Progenitor cell of endocrine pancreas (in vitro differentiated cells): ENCODE data around the gene NPNT. TPM values are rescaled to one million over a fixed set of nuclear protein-coding genes. Genes with fewer than 3 reads are reported as not detected.

Source experiments
- DNase-seq: peaks from one replicate; pipeline ENCODE4 v3.0.0; 2021; ENCODE audit warnings: low spot score; ENCODE audit not compliant: unreplicated experiment
- H3K27ac Mint-ChIP-seq: 2 replicates; pipeline ENCODE4 v1.8.0; 2021; ENCODE audit warnings: mild to moderate bottlenecking, moderate library complexity, mixed read lengths
- H3K27me3 Mint-ChIP-seq: 2 replicates; pipeline ENCODE4 v1.8.0; 2021; ENCODE audit warnings: mixed read lengths
- H3K36me3 Mint-ChIP-seq: 2 replicates; pipeline ENCODE4 v1.8.0; 2022; ENCODE audit warnings: mixed read lengths; ENCODE audit not compliant: insufficient read depth
- H3K4me1 Mint-ChIP-seq: 2 replicates; pipeline ENCODE4 v1.8.0; 2021; ENCODE audit warnings: low read depth, mixed read lengths
- H3K4me3 Mint-ChIP-seq: 2 replicates; pipeline ENCODE4 v1.8.0; 2021; ENCODE audit warnings: low read depth, mild to moderate bottlenecking, moderate library complexity, mixed read lengths
- H3K9me3 Mint-ChIP-seq: 2 replicates; pipeline ENCODE4 v1.8.0; 2021; ENCODE audit warnings: low read depth, mixed read lengths
- CTCF ChIP-seq: fragments of 200-600 bp; sonication (generic); IDR thresholded peaks from one replicate; pipeline ENCODE4 v1.5.0; 2021; ENCODE audit warnings: antibody characterized with exemption, mild to moderate bottlenecking; ENCODE audit not compliant: unreplicated experiment
- total RNA-seq: library from RNA; stranded (reverse); gene quantifications from 2 replicates; pipeline ENCODE4 v1.2.1, GENCODE V29; 2021

NPNT gene
- total RNA-seq, 1 donor from 2014 or later: 7.6 TPM

GRCh38 chr4:105859233-105859632 is 36.0 kb upstream of the NPNT start:
- peaks cover 22% of the 10 kb centered on the region for H3K36me3 Mint-ChIP-seq

GRCh38 chr4:105870963-105871362 is 24.3 kb upstream of the NPNT start:
- no peak overlapping the region for H3K27ac Mint-ChIP-seq
- H3K9me3 Mint-ChIP-seq: no peaks in the 10 kb centered on the region

More at GRCh38 chr4:105859233-105859632, 36.0 kb upstream of the NPNT start:
- Mint-ChIP-seq H3K4me1 (no peaks in the 10 kb centered on the region), H3K4me3 (no peak overlapping the region), H3K27me3 (no peaks in the 10 kb centered on the region), H3K27ac (no peak overlapping the region), H3K9me3 (peaks cover 46% of the 10 kb centered on the region)
- TF ChIP-seq CTCF: no peak
- no peak for DNase-seq

GRCh38 chr4:105871997-105872396 is 23.3 kb upstream of the NPNT start:
- no peak for TF ChIP-seq CTCF
- DNase-seq: no peak
- Mint-ChIP-seq H3K27ac (no peak overlapping the region), H3K36me3 (no peaks in the 10 kb centered on the region), H3K9me3 (no peaks in the 10 kb centered on the region), H3K4me3 (no peak overlapping the region), H3K4me1 (no peaks in the 10 kb centered on the region), H3K27me3 (no peaks in the 10 kb centered on the region)

More at GRCh38 chr4:105870963-105871362, 24.3 kb upstream of the NPNT start:
- Mint-ChIP-seq H3K36me3 (no peaks in the 10 kb centered on the region), H3K4me1 (no peaks in the 10 kb centered on the region), H3K4me3 (no peak overlapping the region), H3K27me3 (no peaks in the 10 kb centered on the region)
- no peak for DNase-seq
- TF ChIP-seq CTCF: no peak

- no peak for DNase-seq
- Mint-ChIP-seq H3K4me3 (no peak overlapping the region), H3K27ac (no peak overlapping the region), H3K9me3 (no peaks in the 10 kb centered on the region), H3K27me3 (no peaks in the 10 kb centered on the region), H3K36me3 (no peaks in the 10 kb centered on the region), H3K4me1 (no peaks in the 10 kb centered on the region)
- TF ChIP-seq CTCF: no peak
Measured at GRCh38 chr4:105875233-105875632, 20.0 kb upstream of the NPNT start.

- no peaks in the 10 kb centered on the region for H3K36me3 Mint-ChIP-seq
- DNase-seq: no peak
- H3K9me3 Mint-ChIP-seq: no peaks in the 10 kb centered on the region
- TF ChIP-seq CTCF: no peak
- no peak overlapping the region for H3K4me3 Mint-ChIP-seq
- no peaks in the 10 kb centered on the region for H3K27me3 Mint-ChIP-seq
- H3K27ac Mint-ChIP-seq: no peak overlapping the region
- no peaks in the 10 kb centered on the region for H3K4me1 Mint-ChIP-seq
Measured at GRCh38 chr4:105878668-105879067, 16.6 kb upstream of the NPNT start.
